Stimulated activated naive CD4-positive, alpha-beta T cell treated with Interleukin-2 at 50 U/mL for 16 hours (primary cell): ENCODE results near the gene TMOD4.

Experiments used
- DNase-seq: peaks from one replicate; lab custom pipeline; 2025; lab: John Stamatoyannopoulos, UW

TMOD4 gene

DNA sequence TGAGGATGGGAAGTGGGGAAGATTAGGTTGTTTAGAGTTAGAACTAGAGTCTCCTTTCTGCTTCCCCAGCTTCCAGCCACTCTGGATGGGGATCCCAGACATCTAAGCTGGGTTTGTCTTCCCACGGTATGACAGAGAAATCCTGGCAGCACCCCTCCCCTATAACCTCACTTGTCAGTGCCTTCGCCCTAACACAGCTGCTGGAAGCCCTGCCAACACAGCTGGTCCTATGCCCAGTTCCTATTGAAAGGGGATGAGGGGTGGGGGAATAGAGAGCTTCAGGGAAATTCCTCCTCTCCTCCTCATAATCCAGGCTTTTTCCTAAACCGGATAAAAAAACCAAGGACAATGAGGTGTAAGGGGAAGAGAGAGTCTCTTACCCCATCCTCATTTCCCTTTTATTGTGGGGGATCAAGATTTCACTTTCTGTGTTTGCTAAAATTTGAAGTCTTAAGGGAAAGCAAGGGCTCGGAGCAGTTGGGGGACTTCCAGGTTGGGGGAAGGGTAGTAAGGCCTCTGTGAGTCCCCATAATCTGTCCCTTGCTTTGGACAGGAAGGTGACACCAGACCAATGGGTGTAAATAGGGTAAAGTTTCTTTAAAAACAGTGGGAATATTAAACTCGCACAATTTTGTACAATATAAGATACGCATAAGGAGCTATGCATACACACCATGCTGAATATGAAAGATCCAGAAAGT lies 590 bp downstream of the TMOD4 start:
- DNase-seq = no peak

DNA sequence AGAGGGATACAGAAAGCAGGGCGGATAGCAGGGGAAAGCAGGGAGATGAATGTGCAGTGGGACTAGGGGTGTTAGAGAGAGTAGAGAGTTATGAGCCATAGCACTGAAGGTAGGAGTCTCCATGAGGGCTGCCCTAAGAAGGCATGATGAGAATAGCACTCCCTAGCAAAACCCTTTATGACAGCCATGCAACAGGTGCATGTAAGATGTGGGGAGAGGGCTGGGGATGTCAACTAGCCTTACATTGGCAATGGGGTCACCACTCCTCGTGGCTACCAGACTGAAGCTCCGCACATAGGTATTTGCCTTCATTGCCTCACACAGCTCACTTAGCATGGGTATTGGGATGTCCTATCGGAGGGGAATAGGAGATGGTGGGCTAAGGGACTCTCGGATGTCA lies 4.6 kb downstream of the TMOD4 start:
- no peak for DNase-seq

DNA sequence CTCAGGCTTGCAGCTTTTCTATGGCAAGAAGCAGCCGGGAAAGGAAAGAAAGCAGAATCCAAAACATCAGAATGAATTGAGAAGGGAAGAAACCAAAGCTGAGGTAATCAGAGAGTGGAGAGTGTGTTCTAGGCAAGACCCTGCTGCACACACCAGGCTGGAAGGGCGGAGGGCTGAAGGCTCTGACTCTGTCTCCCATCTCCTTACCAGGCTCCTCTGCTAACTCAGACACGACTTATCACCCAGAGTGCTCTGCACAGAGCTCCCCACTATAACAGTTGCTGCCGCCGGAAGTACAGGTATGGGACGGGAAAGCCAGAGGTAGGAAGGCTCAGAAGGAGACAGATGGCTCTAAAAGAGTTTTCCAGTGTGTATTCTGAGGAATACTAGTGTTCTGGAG lies 8.7 kb downstream of the TMOD4 start:
- DNase-seq = no peak

DNA sequence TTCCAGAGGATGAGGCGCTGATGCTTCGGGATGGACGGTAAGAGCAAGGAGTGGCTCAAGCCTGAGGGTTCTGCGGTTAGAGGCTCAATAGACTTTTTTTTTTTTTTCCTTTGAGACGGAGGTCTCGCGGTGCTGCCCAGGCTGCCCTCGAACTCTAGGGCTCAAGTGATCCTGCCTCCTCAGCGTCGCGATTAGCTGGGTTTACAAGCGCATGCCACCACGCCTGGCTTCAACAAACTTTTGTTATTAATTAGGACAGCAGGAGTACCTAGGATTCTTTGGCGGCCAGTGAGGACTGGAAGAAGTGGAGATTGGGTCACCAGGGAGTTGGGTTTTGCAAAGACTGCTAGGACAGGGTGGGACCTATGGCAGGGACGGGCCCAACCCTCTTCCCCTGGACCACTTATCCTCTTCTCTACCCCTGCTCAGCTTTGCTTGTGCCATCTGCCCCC lies 9.2 kb downstream of the TMOD4 start:
- no peak for DNase-seq

DNA sequence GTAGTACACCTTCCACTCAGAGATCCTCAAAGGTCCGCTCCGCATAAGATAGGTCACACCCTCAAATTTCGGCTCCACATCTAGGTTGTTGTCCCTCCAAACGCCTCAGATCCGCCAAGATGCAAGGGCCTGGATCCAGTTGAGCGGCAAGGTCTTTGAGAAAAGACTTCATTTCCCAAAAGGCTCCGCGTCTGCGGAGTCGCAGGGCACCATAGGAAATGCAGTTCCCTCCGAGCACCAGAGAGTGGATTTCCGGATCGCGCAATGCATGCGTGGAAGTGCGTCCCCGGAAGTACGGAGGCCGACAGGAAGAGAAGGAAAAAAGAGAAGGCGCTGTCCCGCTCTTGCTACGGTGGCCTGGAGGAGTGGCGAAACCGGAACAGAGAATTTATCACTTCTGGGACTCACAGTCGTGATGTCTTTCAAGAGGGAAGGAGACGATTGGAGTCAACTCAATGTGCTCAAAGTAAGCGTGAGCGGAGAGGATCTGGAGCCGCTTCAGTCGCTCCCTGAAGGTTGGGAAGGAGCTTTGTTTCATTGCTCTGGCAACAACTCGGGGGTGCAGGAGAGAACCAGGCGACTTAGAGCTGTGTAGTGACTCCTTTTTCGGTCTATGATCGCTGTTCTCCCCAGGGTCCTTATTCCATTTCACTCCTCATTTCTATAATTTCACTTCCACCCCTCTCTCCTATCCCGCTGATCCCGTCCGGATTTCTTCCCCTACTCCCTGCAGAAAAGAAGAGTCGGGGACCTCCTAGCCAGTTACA lies 9.9 kb downstream of the TMOD4 start, which contains the start of the genes LYSMD1 and SCNM1:
Gene LYSMD1 (minus strand): TSS at position 165 of the 767 bp plus-strand sequence. CDS start 644 bp downstream, outside the sequence.
Gene SCNM1 (plus strand): TSS at position 407 of the 767 bp plus-strand sequence. CDS start 9 bp downstream, at position 416.
- peak; percentile 95 for DNase-seq

DNA sequence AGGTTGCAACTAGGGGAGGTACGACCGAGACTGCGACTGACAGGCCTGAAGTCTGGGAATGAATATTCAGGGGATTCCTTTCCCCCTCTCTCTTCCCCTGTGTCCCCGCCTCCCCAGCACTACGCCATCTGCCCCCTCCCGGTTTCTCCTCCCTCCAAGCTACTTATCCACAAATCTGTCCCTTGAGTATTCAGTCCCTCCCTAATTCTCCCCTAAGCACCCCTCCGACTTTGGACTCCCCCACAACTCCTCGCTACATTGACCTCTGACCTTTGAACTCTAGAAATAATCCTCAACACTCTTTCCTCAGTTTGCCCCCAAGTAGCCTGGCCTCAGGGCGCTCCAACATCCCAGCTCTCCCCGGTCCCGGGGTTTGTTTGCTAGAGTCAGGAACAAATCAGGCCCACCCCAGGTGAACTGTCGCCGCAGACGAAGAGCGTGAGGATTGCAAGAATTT lies 10.5 kb downstream of the TMOD4 start:
- DNase-seq = no peak

DNA sequence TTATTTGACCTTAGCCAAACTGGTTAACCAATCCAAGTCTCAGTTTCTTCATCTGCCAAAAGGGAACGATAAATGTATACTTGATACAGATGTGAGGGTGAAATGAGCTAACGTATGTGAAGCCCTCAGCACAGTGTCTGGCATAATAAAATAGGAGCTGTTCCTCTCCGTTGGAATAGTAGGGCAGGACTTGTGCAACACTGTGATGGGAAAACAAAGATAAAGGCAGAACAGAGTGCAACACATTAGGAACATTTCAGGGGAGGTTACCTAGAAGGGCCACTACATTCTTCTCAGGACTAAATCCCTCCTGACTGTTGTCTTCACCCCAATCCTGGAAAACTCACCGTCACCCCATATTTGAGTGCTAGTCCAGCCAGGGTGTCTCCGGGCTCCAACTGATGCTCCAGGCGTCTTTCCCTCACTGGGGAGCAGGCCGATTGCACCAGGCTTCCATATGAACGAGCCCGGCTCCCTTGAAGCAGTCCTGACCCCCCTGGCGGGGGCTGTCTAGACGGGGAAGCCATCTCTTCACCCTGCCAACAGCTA lies 11.0 kb downstream of the TMOD4 start:
- no peak for DNase-seq

DNA sequence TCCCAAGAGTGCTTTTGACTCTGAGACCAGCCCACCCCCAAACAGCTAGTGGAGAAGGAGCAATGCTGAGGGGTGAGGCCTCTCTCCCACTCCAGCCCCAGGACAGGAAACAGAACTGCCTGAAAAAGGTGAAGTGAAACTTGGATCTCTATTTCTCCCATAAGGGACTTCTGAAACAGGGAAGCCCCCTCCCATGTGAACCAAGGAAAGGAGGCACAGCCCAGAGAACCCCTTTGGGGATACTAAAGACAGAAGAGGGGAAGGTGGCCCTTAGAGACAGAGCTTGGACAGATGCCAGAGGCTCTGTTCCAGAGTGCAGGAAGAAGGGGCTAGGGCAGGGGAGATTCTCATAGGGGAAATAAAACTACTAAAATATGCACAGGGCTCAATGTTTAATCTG lies 16.4 kb downstream of the TMOD4 start:
- DNase-seq = no peak

DNA sequence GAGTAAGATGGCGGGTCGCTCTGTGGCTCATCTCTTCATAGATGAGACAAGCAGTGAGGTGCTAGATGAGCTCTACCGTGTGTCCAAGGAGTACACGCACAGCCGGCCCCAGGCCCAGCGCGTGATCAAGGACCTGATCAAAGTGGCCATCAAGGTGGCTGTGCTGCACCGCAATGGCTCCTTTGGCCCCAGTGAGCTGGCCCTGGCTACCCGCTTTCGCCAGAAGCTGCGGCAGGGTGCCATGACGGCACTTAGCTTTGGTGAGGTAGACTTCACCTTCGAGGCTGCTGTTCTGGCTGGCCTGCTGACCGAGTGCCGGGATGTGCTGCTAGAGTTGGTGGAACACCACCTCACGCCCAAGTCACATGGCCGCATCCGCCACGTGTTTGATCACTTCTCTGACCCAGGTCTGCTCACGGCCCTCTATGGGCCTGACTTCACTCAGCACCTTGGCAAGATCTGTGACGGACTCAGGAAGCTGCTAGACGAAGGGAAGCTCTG lies 17.0 kb downstream of the TMOD4 start:
- DNase-seq = no peak

DNA sequence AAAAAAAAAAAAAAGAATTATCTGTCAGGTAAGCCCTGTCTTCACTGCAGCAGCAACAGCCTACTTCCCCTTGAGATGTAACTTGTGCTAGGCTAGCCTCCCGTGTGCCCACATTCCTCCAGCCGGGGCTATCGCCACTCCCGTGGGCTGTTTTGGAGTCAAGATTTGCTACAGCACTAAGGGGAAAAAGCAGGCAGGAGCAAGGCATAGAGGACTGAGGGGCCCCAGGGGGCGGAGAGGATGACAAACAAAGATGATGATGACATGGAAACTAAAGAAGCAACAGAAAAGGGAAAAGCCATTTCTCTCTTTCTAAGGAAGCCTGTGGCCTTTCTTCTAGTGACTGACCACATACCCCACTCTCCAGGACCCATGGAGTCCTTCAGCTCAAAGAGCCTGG lies 17.5 kb downstream of the TMOD4 start:
- peak; percentile 35 for DNase-seq

DNA sequence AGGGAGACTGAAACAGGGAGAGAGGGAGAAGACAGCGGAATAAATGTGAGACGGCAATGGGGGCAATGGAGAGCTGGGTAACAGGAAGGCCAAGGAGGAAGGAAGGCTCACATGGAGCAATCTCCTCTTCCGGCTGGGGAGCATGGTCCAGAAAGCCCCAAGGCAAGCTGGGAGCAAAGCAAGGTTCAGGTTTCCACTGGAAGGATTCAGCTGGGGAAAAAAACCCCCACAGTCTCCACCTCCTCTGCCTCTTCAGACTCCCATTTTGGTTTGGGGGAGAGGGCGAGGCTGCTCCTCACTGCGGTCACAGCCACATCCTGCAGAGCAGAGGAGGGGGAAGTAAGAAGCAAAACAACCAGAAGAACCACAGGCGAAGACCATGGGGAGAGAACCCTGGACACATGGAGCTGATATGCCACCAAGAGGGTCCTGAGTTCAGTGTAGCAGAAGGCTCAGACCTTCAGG lies 18.7 kb downstream of the TMOD4 start:
- DNase-seq = peak; percentile 49

DNA sequence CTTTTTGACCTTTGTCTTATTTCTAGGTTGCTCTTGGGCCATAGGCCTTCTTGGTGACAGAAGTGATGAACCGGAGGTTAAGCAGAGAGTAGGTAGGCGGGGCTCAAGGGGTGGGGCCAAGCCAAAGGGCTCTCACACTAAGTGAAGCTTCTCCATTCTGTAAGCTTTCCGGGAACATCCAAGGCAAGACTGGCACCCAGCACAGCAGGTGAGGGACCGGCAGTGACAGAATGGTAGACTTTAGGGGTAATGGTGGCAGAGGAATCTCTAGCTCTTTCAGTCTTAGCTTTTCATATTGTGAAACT lies 19.3 kb downstream of the TMOD4 start, which contains the start of gene TNFAIP8L2:
Gene TNFAIP8L2 (plus strand): TSS at position 135 of the 305 bp plus-strand sequence. CDS start 2,049 bp downstream, outside the sequence.
- DNase-seq = peak; percentile 79

DNA sequence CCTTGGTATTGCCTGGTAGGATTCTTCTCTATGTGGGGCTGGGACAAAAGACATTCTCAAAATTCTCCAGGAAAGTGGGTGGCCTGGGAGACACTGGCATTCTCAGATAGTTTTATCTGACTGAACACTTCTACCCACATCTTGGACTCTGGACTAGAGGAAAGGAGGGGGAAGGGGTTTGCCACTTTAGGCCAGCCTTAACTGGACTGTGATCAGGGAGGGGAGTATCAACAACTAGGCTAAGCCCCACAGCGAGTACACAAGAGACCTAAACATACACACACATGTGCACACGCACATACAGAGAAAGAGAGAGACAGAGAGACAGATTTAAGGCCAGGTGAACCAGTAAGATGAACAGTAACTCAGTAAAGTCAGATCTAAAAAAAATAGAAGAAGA lies 28.1 kb downstream of the TMOD4 start:
- DNase-seq = no peak

DNA sequence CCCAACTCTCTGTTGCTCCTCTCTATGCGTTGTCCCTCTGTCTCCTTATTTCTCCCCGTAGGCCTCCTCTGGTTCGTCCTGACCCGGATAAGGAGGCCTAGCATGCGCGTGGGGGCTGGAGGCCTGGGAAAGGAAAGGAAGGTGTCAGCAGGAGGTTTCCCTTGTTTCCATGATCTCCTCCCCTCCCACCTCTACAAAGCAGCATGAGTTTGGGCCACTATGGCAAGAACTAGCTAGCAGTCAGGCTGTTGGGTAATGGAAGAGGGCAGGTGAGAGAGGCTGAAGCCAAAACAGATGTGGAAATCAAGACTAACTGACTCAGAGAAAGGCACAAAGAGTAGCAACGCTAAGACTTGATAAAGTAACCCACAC lies 28.7 kb downstream of the TMOD4 start:
- DNase-seq = no peak

DNA sequence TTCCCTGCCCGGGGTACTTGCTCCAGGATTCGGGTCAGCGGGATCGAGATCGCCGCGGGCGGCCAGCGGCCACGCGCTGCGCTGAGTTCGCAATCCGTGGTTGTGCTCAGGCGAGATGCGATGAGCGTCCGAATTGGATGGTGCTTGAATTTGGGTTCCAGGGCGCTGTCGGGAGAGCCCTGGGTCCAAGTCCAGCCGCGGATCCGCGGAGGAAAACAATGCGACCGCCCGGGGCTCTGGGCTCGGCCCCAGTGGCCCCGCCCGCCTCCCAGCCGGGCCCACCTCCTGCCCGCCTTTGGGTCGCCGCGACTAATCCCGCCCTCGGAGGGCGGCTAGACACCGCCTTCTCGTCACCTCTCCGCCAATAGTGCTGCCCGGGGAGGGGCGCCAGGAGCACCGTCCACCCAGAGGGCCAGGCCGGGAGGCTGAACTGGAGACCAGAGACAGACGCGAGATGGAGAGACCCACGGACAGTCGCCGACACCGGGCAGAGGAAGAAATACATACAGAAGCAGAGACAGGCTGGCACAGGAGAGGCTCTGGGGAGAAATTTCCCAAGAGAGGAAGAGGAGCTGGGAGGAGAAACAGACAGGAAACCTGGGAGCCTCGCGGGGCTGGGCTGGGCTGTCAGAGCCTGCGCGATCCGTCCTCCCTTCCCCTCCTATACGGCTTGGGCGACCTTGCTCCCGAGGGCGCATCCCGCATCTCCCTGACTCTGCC lies 29.2 kb downstream of the TMOD4 start, which contains the start of gene SEMA6C:
Gene SEMA6C (minus strand): TSS at position 220 of the 720 bp plus-strand sequence. CDS start 4,010 bp downstream, outside the sequence.
- DNase-seq = peak; percentile 85

DNA sequence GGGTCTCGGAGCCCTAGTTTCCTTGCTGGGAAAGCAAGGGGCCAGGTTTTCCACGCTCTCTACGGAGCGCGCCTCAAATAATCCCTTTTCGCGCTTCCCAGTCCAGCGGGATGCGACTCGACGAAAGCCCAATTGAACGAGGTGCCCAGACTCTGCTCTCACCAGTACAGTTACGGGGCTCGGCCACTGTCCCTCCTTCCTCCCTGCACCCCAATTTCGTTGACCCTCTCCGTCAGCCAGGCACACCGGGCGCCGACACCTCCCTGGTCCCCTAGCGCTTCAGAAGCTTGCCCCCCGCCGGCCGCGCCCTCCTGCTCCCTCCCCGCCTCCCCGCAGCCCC lies 29.7 kb downstream of the TMOD4 start:
- DNase-seq = no peak

DNA sequence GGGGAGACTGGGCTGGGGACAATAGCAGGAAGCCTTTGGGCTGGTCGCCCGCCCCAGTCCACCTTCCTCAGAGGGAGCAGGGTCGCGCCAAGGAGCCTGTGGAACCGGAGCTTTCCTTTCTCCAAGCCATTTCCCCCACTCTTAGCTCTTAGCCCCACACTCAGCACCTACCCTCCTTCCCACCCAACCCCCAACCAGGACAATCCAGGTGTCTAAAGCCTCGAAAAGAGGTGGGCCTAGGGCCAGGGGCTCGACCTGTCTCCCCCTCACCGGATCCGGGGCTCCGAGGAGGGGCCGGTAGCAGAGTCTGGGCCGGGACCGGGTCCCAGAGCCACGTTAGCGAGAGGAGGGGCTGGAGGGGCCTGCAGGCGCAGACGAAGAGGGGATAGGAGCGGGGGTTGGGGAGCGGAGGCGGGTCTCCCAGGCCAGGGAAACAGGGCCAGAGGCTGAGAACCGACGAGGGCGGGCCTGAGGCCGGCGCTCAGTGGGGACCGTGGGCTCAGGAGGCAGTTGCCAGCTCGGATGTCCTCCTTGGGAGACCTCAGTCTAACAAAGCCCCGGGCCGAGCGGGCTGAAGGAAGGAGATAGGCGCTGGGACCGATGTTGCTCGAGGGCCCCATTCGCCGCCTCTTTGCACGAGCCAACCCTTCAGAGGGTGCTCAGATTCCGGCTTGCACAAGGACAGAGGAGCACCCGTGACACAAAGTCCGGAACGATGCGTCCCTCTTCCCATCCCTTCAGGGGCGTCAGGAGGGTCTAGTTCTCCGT lies 30.3 kb downstream of the TMOD4 start:
- DNase-seq = peak; percentile 10

DNA sequence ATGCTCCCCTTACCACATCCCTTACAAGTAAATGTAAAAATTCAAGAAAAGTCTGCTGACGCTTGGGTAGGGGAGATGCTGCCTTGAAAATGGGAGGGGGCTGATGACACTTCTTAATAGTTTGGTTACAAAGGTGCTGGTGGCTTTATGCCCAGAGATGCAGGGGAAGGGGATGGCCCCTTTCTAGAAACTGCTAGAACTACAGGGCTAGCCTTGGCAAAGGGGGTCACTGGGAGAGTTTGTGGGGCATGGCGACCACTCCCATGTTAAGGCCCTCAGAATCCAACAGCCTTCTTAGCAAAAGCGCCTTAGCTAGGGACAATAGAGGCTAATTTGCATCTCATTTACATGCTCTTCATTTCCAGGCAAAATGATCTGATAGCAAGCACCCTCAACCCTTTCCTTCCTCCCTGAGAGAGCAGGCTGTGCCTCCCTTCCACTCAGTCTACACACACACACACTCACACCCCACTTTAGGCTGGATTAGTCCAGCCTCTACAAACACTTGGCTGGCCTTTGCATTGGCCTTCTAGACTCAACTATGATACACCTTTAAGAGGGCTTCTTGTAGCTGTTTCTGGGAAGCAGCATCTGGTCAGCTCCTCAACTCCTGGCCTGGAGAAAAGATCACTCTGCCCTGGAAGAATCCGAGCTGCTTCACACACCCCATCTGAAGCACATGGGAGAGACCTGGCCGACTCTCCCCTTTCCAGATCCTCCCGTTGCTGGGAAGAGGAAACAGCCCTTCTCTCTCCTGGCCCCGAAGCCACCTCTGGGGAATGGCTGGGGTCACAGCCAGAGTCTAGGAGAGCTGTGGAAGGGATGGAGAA lies 31.1 kb downstream of the TMOD4 start:
- no peak for DNase-seq

DNA sequence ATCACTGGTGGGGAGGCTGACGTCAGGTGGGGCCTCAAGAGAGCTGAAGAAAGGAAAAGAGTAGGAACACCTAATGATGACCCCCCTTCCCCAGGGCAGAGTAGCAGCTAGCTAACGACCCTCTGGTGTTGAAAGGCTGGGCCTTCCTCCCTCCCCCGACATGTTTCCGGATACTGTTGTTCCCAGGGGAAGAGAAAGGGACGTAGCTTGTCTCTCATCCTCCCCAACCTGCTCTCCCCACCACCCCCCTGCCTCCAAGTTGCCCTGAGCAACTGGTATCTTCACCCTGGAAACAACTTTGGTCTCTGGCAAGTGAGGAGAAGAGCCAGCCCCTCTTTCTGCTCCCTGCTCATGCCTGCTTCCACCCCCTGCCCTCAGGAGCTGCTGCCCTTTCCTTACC lies 31.8 kb downstream of the TMOD4 start:
- DNase-seq = no peak

DNA sequence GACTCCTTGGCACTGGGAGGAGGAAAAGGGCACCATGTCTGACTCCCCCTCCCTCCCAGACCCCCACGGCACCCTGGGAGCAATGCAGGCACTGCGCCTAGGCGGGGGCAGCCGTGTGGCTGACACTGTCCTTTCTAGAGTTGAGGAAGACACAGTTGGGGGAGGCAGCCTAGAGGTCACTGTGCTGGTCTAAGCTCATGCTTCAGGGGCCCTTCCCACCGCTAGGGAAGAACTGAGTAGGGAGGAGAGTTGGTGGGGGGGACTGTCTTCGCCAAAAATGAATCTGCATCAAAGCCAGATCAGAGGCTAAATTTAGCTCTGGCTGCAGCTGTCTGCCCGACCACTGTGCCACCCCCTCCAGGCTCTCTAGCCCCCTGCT lies 32.7 kb downstream of the TMOD4 start:
- DNase-seq = no peak
